GM12878 (cell line): ENCODE results near the gene CDCA7L. TPM values are rescaled to one million over a fixed set of nuclear protein-coding genes. Genes with fewer than 3 reads are reported as not detected.

ENCODE experiments used
- ASH2L ChIP-seq: fragments of 300-600, 200-600 bp; sonication (generic); IDR thresholded peaks from 2 replicates; pipeline ENCODE4 v1.6.1; 2017; ENCODE audit warnings: low read depth, mild to moderate bottlenecking, borderline replicate concordance
- ATF7 ChIP-seq: fragments of 450-650 bp; IDR thresholded peaks from 2 replicates; pipeline ENCODE4 v1.6.1; 2016; ENCODE audit warnings: low read depth, mild to moderate bottlenecking
- CBX5 ChIP-seq: sonication (generic); IDR thresholded peaks from 2 replicates; pipeline ENCODE4 v1.6.1; 2016; ENCODE audit warnings: low read depth, moderate library complexity, mild to moderate bottlenecking, inconsistent platforms
- CEBPB ChIP-seq, 2 experiments: fragments of 150-350 bp in 1 of 2; IDR thresholded peaks; 2 replicates each; pipeline ENCODE4 v1.6.1; 2012 to 2014; ENCODE audit warnings: low read depth in 2 of 2, low read length in 2 of 2, borderline replicate concordance in 1 of 2, inconsistent platforms in 1 of 2
- CHD1 ChIP-seq: IDR thresholded peaks from 2 replicates; pipeline ENCODE4 v1.6.1; 2012; ENCODE audit warnings: low read depth, low read length, improper control_type of control experiment
- CREB1 ChIP-seq: IDR thresholded peaks from 2 replicates; pipeline ENCODE4 v1.6.1; 2012; ENCODE audit warnings: low read depth, mild to moderate bottlenecking, inconsistent platforms
- CREM ChIP-seq: IDR thresholded peaks from 2 replicates; pipeline ENCODE4 v1.6.1; 2014; ENCODE audit warnings: antibody characterized with exemption, low read depth
- EP300 ChIP-seq, 2 experiments: fragments of 150-350 bp in 1 of 2; IDR thresholded peaks; 2 replicates each; pipeline ENCODE4 v1.6.1; 2011 to 2012; ENCODE audit warnings: low read depth in 2 of 2, low read length in 2 of 2, borderline replicate concordance in 1 of 2, improper control_type of control experiment in 1 of 2, inconsistent platforms in 1 of 2; ENCODE audit not compliant: control insufficient read depth in 1 of 2
- ETV6 ChIP-seq, 2 experiments: fragments of 450-650 bp in 1 of 2; IDR thresholded peaks in 1 of 2; conservative IDR thresholded peaks in 1 of 2; 2 replicates each; pipeline ENCODE4 v1.6.1; 2014; ENCODE audit warnings: antibody characterized with exemption in 1 of 2, borderline replicate concordance in 1 of 2, low read depth in 1 of 2, mild to moderate bottlenecking in 1 of 2, moderate library complexity in 1 of 2
- FOXM1 ChIP-seq: IDR thresholded peaks from 2 replicates; pipeline ENCODE4 v1.6.1; 2012; ENCODE audit warnings: low read depth, mild to moderate bottlenecking, inconsistent platforms, low read length, moderate library complexity
- IKZF1 ChIP-seq: fragments of 450-650 bp; conservative IDR thresholded peaks from 2 replicates; pipeline ENCODE4 v1.6.1; 2017; ENCODE audit warnings: antibody characterized with exemption, mild to moderate bottlenecking
- JUNB ChIP-seq: IDR thresholded peaks from 2 replicates; pipeline ENCODE4 v1.6.1; 2016; ENCODE audit warnings: antibody characterized with exemption, mild to moderate bottlenecking
- KLF5 ChIP-seq: fragments of 450-650 bp; IDR thresholded peaks from 2 replicates; pipeline ENCODE4 v1.6.1; 2014; ENCODE audit warnings: mild to moderate bottlenecking; ENCODE audit not compliant: partially characterized antibody
- MTA2 ChIP-seq: fragments of 450-650 bp; IDR thresholded peaks from 2 replicates; pipeline ENCODE4 v1.6.1; 2016; ENCODE audit warnings: low read depth, mild to moderate bottlenecking, moderate library complexity
- NBN ChIP-seq: fragments of 450-650 bp; IDR thresholded peaks from 2 replicates; pipeline ENCODE4 v1.6.1; 2016
- NFIC ChIP-seq: IDR thresholded peaks from 2 replicates; pipeline ENCODE4 v1.6.1; 2012; ENCODE audit warnings: low read depth, mild to moderate bottlenecking, inconsistent platforms, low read length, moderate library complexity
- NFYB ChIP-seq: IDR thresholded peaks from 2 replicates; pipeline ENCODE4 v1.6.1; 2011; ENCODE audit warnings: low read depth, mild to moderate bottlenecking, low read length, improper control_type of control experiment, moderate library complexity; ENCODE audit not compliant: insufficient read depth
- NR2F1 ChIP-seq: fragments of 450-650 bp; conservative IDR thresholded peaks from 2 replicates; pipeline ENCODE4 v1.6.1; 2017; ENCODE audit warnings: mild to moderate bottlenecking
- NRF1 ChIP-seq: conservative IDR thresholded peaks from 2 replicates; pipeline ENCODE4 v1.6.1; 2011; ENCODE audit warnings: mild to moderate bottlenecking, low read depth, low read length, improper control_type of control experiment
- PAX5 ChIP-seq: IDR thresholded peaks from 2 replicates; pipeline ENCODE4 v1.6.1; 2011; ENCODE audit warnings: low read depth, low read length, borderline replicate concordance
- POLR2A ChIP-seq: IDR thresholded peaks from 2 replicates; pipeline ENCODE4 v1.6.1; 2011; ENCODE audit warnings: low read depth, mild to moderate bottlenecking, low read length
- POU2F2 ChIP-seq: IDR thresholded peaks from 3 replicates; pipeline ENCODE4 v1.6.1; 2011; ENCODE audit warnings: low read depth, mild to moderate bottlenecking, low read length, borderline replicate concordance
- RUNX3 ChIP-seq: IDR thresholded peaks from 2 replicates; pipeline ENCODE4 v1.6.1; 2012; ENCODE audit warnings: low read length, inconsistent platforms
- SIX5 ChIP-seq: IDR thresholded peaks from 2 replicates; pipeline ENCODE4 v1.6.1; 2011; ENCODE audit warnings: mild to moderate bottlenecking, low read depth, low read length, moderate library complexity; ENCODE audit not compliant: severe bottlenecking
- SP1 ChIP-seq: IDR thresholded peaks from one replicate; pipeline ENCODE4 v1.6.1; 2011; ENCODE audit warnings: low read depth, low read length
- SPI1 ChIP-seq: IDR thresholded peaks from 2 replicates; pipeline ENCODE4 v1.6.1; 2011; ENCODE audit warnings: low read depth, mild to moderate bottlenecking, low read length, moderate library complexity, borderline replicate concordance; ENCODE audit not compliant: insufficient read depth
- SREBF1 ChIP-seq: IDR thresholded peaks from 2 replicates; pipeline ENCODE4 v1.6.1; 2012; ENCODE audit warnings: mild to moderate bottlenecking, low read length
- SRF ChIP-seq, 2 experiments: IDR thresholded peaks; 2 replicates each; pipeline ENCODE4 v1.6.1; 2011; ENCODE audit warnings: low read depth in 2 of 2, low read length in 2 of 2, mild to moderate bottlenecking in 1 of 2, moderate library complexity in 1 of 2
- STAT3 ChIP-seq: IDR thresholded peaks from 2 replicates; pipeline ENCODE4 v1.6.1; 2011; ENCODE audit warnings: low read depth, low read length, improper control_type of control experiment
- ZNF274 ChIP-seq: IDR thresholded peaks from one replicate; pipeline ENCODE4 v1.8.0; 2011; ENCODE audit not compliant: insufficient read length, insufficient read depth
- ZNF384 ChIP-seq: IDR thresholded peaks from 2 replicates; pipeline ENCODE4 v1.6.1; 2012; ENCODE audit warnings: low read depth, mild to moderate bottlenecking, low read length, improper control_type of control experiment, borderline replicate concordance
- polyA plus RNA-seq, 11 experiments: library from polyadenylated mRNA; depleted of rRNA in 4 of 11; unstranded in 6 of 11; stranded (reverse) in 5 of 11; fragments of >200 nt; fragmentation: Nextera tagmentation in 4 of 11; fragmentation: Illumina TruSeq in 1 of 11; extraction: Ambion mirVana in 4 of 11; extraction: Trizol in 1 of 11; gene quantifications; 1 replicate in 1 of 11; 2 replicates in 10 of 11; pipeline versions ENCODE4 v1.2.1 to v1.2.3, GENCODE V29; 2011 to 2016; ENCODE audit warnings: inconsistent platforms in 2 of 11, missing spikeins in 2 of 11, low read depth in 1 of 11
- total RNA-seq, 4 experiments: library from RNA; depleted of rRNA in 3 of 4; stranded (reverse); fragments of >200 nt in 3 of 4; fragmentation: Illumina TruSeq in 1 of 4; extraction: Trizol in 1 of 4; gene quantifications; 2 replicates each; pipeline versions ENCODE4 v1.2.1 to v1.2.3, GENCODE V29; 2013 to 2021

The CDCA7L gene
- total and polyA plus RNA-seq, 10 of the 15 experiments (the other 5 are each of a cell fraction or from before 2014, with no cell fraction given) = 30.3 to 92.2 (median 68.5) TPM

- TF ChIP-seq SP1 (peak; percentile 68), SIX5 (no peak), KLF5 (no peak), NBN (peak; percentile 49; the same call in 1 of the 2 replicates), CBX5 (0 out of 2 replicates have a peak, but pooled peaks have one; percentile 44), NFIC (peak; percentile 79), EP300 (IDR thresholded peaks at IDR 0.05; ENCODE audit: borderline replicate concordance in 1 of 2, control insufficient read depth in 1 of 2, low read depth in 2 of 2, low read length in 2 of 2) (peak; percentile 65 to 88; a peak in 2 of 4 replicates), ATF7 (peak; percentile 61), PAX5 (peak; percentile 57; the same call in 1 of the 2 replicates), NFYB (no peak), SREBF1 (no peak), SPI1 (peak; percentile 94), IKZF1 (no peak; the same call in 1 of the 2 replicates), ZNF274 (no peak), ETV6 (conservative IDR thresholded peaks at IDR 0.05 in 1 of 2, IDR thresholded peaks at IDR 0.05 in 1 of 2; ENCODE audit: borderline replicate concordance in 1 of 2, low read depth in 1 of 2) (peak in 1 of 2 experiments; percentile 24; a peak in 1 of 4 replicates), STAT3 (no peak), JUNB (peak; percentile 72), CEBPB (IDR thresholded peaks at IDR 0.05; ENCODE audit: borderline replicate concordance in 1 of 2, low read depth in 2 of 2, low read length in 2 of 2) (no peak), CHD1 (no peak), CREM (peak; percentile 67), NRF1 (no peak), FOXM1 (no peak), ASH2L (no peak), MTA2 (peak; percentile 93), NR2F1 (0 out of 2 replicates have a peak, but pooled peaks have one; percentile 34), SRF (IDR thresholded peaks at IDR 0.05; ENCODE audit: low read depth in 2 of 2, low read length in 2 of 2) (no peak), ZNF384 (no peak), POLR2A (no peak), CREB1 (peak; percentile 41; the same call in 1 of the 2 replicates), RUNX3 (peak; percentile 49), POU2F2 (peak; percentile 92; the same call in 2 of the 3 replicates)
These were observed 20.6 kb upstream of the CDCA7L start (continued) for GRCh38 chr7:21966271-21966670.
